Hair follicle dermal papilla cell (primary cell): Measurements from ENCODE around the gene MYL12A. TPM values are rescaled to one million over a fixed set of nuclear protein-coding genes. Genes with fewer than 3 reads are reported as not detected.

ENCODE experiments used
- total RNA-seq: library from RNA; depleted of rRNA; stranded (reverse); fragments of >200 nt; gene quantifications from 2 replicates; pipeline ENCODE4 v1.2.3, GENCODE V29; 2012

The MYL12A gene
- total RNA-seq = 536 and 719 TPM in 2 replicates

DNA sequence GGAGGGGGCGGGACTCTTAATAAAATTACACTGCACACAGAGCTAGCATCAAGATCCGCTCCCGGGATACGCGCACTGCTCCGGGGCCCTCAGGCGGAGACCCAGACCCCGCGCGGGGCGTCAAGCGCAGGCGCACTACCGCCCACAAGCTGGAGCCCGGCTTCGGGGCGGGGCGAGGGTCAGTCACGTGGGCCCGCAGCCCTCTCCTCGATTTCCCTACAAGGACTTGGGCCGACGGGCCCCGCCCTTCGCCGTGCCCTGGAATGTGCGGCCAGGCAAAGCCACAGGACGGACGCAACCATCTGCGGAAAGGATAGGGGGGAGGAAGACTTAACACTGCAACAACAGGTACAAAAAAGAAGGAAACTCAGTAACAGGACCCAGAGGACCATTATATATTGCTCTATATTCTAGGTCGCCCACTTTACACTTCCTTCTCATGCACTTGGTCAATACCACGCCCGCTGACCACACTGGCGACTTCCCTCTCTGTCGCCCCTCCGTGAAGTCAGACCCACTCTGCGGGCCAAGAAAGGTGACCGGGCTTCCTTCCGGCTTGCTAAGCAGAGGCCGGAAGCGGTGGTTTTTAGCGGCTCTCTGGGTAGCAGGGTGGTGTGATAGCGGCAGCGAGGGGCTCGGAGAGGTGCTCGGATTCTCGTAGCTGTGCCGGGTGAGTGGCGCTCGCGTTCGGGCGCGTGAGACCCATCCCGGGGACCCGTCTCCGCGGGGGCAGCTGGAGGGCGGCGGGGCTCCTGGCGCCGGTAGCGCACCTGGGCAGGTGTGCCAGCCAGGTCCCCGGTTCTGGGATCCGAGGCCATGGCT lies at the start of gene MYL12A:
MYL12A (plus strand) TSS at position 562 of the 822 bp plus-strand sequence. CDS start 5,447 bp downstream, outside the sequence.

GRCh38 chr18:3219631-3220335 lies 27.8 kb upstream of the MYL12A start, which contains the start of gene MYOM1:
Gene MYOM1 (minus strand): TSS chr18:3219968. CDS start chr18:3215223, 4,745 bp downstream.

DNA sequence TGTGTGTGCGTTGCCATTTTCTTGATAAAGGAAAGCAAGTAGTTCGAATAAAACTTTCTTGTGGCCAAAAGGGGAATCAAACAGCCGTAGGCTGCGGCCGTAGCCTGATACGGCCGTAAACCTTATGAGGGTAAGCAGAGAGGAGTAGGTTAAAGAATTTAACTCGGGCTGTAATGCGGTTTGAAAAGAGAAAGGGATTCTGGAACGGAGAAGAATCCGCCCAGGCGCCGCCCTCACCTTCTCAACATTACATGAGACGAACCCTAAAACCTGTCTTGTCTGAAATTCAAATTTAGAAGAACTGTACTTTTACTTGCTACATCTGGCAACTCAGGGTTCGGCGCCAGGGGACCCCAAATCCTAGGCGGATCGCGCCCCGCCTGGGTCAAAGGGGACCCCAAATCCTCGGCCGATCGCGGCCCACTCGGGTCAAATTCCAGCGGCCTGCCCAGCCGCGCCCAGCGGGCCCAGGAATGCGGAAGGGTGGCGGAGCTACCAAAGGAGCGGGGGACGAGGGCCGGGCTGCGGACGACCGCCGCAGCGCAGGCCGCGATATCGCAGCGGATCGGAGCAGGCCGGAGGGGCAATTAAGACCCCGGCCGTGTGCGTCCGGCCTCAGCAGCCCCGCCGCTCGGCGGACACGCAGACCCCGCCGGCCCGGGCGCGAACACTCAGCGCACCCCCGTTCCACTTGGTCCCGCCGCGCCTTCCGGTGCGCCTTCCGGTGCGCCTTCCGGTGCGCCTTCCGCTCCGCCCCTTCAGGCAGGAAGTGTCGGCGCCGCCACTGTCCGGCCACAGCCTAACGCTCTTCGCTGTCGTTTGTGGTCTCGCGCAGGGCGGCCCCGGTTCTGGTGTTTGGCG lies 14.0 kb downstream of the MYL12A start, which contains the start of gene MYL12B:
MYL12B (plus strand) TSS at position 761 of the 861 bp plus-strand sequence. CDS start 10,766 bp downstream, outside the sequence.

Other genes starting within 250 kb of the MYL12A start
- 63.8 and 64.2 TPM in 2 replicates for gene LPIN2, start 234.7 kb upstream of the MYL12A start, total RNA-seq
- gene MYOM1, start 27.8 kb upstream of the MYL12A start, total RNA-seq = 0.32 and 0.36 TPM in 2 replicates
- gene MYL12B, start 14.3 kb downstream of the MYL12A start, total RNA-seq = 230 and 303 TPM in 2 replicates
- 145 and 187 TPM in 2 replicates for gene TGIF1, start 202.4 kb downstream of the MYL12A start, total RNA-seq